Occipital lobe (tissue), 3 donors: ENCODE results near the gene TIMM9. TPM values are rescaled to one million over a fixed set of nuclear protein-coding genes. Genes with fewer than 3 reads are reported as not detected.
"Not testable (repeated sequence)": the region's sequence is repeated elsewhere in the genome, so short reads cannot be mapped to it uniquely, and the experiment has no call there.

ENCODE experiments used
- DNase-seq: peaks from one replicate; lab custom pipeline; 2025; lab: John Stamatoyannopoulos, UW
- small RNA-seq: library from RNA; depleted of rRNA; stranded (forward); fragments of <200 nt; gene quantifications from one replicate; pipeline ENCODE3, GENCODE V24; 2014
- total RNA-seq: library from RNA; depleted of rRNA; stranded (reverse); fragments of >200 nt; gene quantifications from one replicate; pipeline ENCODE4 v1.2.3, GENCODE V29; 2014

TIMM9 gene
- total RNA-seq, 1 donor from 2014 or later, result 23.6 TPM

DNA sequence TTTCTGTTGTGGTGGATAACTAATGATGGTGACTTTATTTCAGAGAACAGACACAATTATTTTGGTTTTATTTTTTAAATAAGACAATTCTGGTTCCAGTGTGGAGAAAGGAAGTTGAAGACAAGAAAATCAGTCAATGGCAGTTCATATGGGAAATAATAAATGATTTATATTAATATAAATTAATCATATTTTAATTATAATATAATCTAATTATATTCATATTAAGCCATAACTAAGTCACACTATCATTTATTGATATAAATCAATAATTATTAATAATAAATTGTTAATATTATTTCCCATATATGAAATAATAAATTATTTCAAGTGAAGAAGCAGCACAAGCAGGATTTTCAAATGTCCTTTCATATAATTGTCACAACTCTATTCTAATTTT lies 28.8 kb downstream of the TIMM9 start:
- DNase-seq, result no peak

DNA sequence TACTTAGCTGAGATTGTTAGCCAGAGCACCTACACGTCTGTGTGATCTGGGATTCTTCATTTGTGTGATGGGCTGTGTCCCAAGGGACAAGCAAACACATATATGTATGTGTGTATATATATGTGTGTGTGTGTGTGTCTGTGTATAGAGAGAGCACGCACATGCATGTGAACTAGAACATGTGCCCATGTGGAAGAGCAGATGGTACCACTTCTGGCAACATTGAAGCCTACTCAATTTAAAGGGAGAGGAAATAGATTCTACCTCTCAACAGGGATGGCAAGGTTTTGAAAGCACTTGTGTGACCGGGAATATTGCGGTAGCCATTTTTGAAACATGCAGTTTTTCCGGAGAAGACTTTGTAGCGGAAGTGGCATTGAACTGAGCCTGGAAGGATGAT lies 30.2 kb downstream of the TIMM9 start:
- DNase-seq, result no peak

DNA sequence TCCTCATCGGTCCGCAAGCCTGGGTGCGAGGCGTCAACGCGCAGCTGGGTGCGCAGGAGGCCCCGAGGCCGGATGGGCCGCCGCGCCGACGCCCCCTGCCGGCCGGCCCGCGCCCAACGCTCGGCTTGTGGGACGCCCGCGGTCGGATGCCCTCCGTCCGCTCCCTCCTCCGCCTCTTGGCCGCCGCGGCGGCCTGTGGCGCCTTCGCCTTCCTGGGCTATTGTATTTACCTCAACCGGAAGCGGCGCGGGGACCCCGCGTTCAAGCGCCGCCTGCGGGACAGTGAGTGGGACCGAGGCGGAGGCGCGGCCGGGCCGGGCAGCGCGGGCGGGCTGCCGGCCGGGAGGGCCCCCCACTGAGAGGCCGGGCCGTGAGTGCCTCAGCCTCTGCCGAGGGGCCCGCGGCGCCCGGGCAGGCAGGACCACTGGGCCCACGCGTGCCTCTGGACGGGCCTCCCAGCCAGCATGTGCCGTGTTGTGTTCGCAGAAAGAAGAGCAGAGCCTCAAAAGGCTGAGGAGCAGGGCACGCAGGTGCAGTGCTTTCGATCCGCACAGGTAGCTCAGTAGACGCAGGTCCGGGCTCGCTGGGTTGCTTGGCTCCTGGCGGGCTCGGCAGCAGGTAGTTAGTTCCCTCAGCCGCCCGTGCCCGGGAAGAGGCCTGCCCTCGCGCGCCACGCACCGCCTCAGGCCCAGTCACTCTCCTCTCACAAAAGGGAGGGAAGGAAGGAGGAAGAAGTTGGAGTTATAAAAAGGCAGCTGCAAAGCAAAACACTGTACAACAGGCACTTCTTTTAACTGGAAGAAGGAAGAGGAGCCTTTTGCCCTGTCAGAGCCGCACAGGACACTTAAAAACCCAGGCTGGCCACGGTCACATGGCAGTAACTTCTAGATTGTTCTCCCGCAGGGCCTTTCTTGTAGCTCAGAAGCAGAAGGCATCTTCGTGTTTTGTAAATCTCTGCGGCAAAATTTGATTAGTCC lies 31.2 kb downstream of the TIMM9 start, which contains the start of gene TOMM20L:
TOMM20L (plus strand) TSS at position 119 of the 977 bp plus-strand sequence; CDS start at position 147, 28 bp downstream.
- peak; percentile 14 for DNase-seq

DNA sequence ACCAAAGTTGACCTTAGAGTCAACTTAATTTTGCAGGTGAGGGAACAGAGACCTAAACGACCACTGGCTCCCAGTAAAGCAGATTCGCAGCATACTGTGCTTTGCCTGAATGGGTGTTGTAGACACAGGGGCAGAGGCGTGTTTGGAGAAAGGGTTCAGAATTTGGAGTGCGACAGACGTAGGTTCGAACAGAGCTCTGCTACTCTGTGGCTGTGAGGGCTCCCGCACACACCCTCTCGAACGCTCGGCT lies 31.8 kb downstream of the TIMM9 start:
- DNase-seq, result no peak

DNA sequence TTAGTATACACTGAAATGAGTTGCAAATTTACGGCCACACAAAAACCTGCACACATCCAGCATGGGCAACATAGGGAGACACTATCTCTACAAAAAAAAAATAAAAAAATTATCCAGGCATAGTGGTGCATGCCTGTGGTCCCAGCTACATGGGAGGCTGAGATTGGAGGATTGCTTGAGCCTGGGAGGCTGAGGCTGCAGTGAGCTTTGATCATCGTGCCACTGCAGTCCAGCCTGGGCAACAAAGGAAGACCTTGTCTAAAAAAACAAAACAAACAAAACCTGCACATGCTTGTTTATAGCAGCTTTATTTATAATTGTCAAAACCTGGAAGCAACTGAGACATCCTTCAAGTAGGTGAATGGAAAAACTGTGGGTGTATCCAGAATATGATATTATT lies 36.5 kb downstream of the TIMM9 start:
- DNase-seq, result no peak

DNA sequence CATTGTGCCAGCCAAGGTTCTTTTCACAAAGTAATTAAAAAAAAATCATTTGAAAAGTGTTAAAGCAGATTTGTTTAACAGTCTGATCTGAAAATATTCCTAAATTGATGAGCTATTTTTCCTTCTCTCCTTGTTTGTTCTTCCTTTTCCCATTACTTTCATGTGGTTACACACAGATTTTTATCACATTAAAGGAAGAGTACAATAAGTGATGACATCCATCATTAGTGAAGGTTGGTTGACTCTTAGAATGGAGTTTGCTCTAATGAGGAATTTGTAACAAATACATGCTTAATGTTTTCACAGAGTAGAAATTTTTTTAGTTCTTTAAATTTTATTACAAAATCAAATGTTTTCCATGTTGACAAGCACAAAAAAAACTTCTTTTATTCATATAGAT lies 50.5 kb downstream of the TIMM9 start:
- DNase-seq, result no peak

DNA sequence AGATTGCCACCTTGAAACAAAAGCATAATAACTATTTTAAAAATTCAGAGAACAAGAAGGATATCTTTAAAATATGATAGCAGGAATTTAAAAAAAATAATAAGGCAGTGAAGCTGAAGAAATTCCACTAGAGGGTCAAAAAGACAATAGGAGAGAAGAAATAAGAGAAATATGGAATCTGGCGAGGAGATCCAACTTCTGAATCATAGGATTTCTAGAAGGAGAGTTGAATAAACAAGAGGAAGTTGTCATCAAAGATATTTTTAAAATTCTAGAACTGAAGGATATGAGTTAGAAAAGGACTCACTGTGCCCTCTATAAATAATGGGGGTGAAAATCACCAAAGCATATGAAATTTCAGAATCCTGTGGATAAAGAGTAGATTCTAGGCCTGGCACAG lies 58.4 kb downstream of the TIMM9 start:
- DNase-seq, result no peak

DNA sequence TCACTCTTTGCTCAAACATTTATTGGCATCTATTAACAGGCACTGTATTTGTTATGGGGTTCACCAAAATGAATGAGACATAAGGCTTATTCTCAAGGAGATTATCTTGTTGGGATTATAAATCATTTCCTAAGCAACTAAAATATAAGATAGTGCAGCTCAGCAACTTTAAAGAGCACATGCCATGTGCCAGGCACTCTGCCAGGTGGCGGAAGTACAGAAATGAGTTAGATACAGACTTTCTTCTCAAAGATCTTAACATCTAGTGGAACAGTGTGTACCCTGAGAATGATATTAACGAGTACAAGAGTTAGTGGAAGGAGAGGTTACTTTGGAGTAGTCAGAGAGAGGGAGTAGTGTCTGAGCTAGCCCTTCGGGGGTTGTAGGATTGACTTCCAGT lies 60.0 kb downstream of the TIMM9 start:
- no peak for DNase-seq

DNA sequence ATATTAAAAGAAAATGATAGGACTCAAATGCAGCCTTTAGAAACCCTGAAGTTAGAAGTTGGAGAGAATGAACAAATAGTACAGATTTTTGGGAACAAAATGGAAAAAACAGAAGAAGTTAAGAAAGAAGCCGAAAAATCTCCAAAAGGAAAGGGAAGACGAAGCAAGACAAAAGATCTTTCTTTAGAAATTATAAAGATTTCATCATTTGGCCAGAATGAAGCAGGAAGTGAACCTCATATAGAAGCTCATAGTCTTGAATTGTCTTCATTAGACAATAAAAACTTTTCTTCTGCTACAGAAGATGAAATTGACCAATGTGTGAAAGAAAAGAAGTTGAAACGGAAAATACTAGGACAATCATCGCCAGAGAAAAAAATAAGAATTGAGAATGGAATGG lies 63.0 kb downstream of the TIMM9 start:
- DNase-seq, result no peak

DNA sequence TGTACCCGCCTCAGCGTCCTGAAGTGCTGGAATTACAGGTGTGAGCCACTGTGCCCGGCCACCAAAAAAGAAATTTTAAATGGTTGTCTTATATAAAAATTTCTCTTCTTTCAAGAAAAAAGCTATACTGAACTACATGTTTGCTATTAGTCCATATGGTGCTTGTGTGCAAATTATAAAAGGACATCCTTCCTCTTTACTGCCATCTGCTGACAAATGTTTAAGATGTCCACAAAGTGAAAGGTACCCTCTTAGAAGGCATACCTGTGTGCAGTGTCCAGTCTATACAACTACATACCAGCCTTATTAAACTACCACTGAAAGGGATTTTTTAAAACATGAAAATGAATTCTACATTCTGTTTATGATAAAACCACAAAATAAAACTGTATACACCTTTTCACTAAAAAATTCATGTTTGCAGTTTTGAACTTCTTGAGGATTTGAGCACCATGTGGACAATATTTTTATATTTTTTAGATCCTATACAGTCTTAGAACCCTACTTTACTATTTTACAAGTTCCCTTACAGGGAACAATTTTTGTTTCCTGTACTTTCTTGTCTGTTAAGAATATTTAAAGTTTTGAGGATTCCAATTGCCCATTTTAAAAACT lies 64.4 kb downstream of the TIMM9 start:
- no peak for DNase-seq

DNA sequence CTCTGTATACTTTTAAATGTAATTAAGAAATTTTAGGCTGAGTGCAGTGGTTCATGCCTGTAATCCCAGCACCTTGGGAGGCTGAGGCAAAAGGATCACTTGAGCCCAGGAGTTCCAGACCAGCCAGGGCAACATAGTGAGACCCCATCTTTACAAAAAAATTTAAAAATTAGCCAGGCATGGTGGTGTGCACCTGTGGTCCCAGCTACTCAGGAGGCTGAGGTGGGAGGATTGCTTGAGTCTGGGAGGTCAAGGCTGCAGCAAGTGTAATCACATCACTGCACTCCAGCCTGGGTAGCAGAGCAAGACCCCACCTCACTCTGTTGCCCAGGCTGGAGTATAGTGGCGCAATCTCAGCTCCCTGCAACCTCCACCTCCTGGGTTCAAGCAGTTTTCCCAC lies 65.1 kb downstream of the TIMM9 start:
- not testable (repeated sequence) for DNase-seq

Small RNAs within 50 kb of the gene (small RNA-seq; reads per million reads assigned to genes)
- gene HSBP1P1 (not detected), gene RF00019 (not detected)

Other genes with a start within 250 kb of the TIMM9 start
- 144 TPM for gene ACTR10, start 227.4 kb downstream of the TIMM9 start, total RNA-seq
- 42.9 TPM for gene PSMA3, start 182.7 kb downstream of the TIMM9 start, total RNA-seq
- gene ARID4A, start 129.0 kb downstream of the TIMM9 start, total RNA-seq, result 64.1 TPM
- gene TOMM20L, start 31.6 kb downstream of the TIMM9 start, total RNA-seq, result not detected
- 26.7 TPM for gene KIAA0586, start 188 bp upstream of the TIMM9 start, total RNA-seq
- gene DACT1, start 210.4 kb upstream of the TIMM9 start, total RNA-seq, result 435 TPM